SW 1271 (cell line): ENCODE results near the gene PLXND1.
"Not testable (repeated sequence)": the region's sequence is repeated elsewhere in the genome, so short reads cannot be mapped to it uniquely, and the experiment has no call there.

ENCODE experiments used
- DNase-seq, 2 experiments: peaks; one replicate each; lab custom pipeline; 2025; lab: John Stamatoyannopoulos, UW

The PLXND1 gene

DNA sequence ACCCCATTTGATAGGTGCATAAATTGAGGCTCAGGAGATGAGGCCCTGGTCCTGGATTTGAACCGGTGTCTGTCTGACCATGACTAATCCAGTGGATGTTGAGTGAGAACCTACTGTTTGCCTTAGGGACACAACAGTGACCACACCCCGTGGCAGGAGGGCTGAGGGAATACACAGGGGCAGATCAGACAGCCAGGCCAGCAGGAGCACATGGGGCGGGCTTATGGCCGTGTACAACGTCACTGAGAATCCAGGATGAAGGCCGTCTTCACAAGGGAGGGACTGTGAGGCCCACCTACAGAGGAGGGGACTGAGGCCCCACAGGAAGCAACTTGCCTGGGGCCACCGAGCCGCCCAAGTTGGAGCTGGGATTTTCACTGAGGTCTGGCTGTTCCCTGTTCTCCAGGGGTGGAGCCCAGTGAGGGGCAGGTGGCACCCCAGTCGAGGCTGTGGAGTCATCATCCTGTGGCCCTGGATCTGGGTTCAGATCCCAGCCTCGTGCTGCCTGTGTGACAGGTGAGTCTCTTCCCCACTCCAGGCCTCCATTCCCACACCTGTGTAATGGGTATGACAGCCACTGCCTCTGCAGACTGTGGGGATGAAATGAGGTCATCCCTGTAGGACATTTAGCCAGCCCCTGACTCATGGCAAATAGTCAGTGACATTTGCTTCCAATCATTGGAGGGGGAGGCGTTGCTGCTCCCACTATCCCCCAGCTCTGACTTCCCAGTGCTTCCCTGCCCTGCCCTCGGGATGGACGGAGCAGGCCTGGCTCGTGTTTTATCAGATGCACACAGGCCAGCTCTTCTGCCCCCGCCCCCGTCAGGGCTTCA lies 6.3 kb upstream of the PLXND1 start:
- DNase-seq = no peak

DNA sequence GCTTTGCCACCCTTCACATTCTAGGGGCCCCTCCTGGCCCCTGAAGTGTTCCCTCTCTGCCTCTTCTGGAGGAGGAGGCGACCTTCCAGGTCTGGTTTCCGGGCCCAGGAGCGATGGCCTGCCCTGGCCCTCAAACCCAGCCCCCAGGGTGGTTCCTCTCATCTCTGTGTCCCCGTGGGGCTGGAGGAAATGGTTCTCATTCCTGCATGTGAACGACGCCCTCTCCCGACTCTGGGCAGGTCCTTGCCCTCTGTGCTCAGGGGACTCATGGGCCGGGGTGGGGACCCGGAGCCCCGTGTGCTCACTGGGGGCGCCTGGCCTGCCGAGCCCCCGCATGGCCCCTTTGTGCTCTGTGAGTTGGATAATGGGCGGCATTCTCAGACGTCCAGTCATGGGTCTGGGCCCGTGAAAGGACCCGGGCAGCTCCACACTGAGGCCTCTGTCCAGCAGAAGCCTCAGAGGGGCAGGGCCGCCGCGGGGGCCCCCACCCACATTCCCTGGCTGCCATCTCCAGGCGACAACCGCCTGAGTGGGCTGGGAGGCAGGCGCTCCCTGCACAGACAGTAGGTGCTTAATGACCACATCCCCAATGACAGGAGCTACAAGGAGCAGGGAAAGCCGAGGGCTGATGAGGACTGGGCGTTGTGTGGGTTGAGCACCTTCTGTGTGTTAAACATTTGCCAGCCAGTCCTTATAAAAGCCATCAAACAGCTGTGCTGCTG lies 5.5 kb upstream of the PLXND1 start:
- DNase-seq = peak in 1 of 2 experiments; percentile 21

DNA sequence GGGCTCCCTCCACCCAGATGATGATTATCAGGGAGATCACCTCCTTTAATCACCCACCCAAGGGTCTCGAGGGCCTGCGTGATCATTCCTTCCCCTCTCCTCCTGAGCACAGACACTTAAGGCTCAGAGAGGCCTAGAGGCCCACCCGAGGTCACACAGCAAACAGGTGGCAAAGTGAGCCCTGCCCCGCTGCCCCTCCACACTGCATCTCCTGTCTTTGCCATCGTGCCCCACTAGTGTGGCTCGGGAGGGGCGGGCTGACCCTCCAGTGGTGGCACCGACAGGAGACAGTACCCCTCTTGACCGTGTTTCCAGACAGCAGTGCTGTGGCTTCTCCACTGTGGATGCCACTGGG lies 4.9 kb upstream of the PLXND1 start:
- no peak for DNase-seq

DNA sequence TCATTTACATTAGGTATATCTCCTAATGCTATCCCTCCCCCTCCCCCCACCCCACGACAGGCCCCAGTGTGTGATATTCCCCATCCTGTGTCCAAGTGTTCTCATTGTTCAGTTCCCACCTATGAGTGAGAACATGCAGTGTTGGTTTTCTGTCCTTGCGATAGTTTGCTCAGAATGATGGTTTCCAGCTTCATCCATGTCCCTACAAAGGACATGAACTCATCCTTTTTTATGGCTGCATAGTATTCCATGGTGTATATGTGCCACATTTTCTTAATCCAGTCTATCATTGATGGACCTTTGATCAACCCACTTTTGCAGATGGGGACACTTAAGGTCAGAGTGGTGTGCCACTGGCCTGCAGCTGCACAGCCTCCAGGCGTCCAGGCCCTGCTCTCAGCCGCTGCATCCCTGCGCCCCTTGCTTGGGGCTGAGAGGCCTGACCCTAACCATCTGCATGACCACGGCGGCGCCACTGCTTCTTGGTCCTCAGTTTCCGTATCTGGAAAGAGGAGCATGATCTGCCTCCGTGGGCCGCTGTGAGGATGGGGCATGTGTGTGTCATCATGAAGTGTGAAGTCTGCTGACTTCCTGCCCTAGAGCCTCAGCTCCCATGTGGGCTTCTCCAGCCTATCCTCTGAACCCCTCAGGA lies 4.4 kb upstream of the PLXND1 start:
- DNase-seq = not testable (repeated sequence)

DNA sequence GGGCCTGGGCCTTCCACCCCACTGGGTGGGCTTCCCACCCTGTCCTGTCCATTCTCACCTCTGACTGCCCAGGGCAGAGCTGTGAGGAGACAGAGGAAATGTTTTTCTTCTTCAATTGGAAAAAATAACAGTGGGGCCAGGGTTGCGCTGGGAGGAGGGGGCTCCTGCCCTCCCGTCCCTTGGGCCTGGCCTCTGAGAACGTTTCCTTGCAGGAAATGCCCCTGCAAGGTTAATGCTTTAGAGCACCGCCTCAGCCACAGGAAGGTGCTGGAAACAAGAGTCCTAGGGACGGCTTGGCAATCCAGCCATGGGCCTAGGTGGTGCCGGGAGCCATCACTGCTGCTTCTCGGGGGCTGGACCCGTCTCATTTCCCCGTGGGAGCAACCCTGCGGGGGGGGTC lies 3.8 kb upstream of the PLXND1 start:
- DNase-seq = no peak

DNA sequence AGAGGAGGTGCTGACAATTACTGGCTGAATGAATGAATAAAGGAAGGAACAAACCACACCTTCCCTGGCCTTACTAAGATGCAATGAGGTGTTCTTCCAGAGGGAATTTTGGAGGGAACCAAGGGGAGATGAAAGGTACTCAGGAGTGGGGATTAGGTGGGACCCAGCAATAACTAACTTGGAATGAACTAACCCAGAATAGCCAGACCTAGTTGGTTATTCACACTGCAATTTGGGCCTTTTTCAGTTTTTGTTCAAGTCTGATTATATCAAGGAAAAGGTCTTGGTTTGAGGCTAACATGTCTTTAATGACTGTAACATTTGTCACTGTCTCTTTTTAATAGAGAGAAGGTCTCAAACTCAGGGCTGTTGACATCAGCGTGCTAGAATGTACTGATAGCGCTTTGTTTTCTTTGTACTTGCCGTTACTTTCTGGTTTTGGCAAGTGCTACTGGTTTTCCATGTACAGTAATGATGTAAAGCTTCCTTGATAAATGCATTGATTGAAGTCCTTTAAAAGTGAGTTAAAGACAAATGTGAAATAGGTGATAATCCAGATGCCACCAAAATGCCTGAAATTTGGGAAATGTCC lies 3.2 kb upstream of the PLXND1 start:
- DNase-seq = peak in 1 of 2 experiments; percentile 30

DNA sequence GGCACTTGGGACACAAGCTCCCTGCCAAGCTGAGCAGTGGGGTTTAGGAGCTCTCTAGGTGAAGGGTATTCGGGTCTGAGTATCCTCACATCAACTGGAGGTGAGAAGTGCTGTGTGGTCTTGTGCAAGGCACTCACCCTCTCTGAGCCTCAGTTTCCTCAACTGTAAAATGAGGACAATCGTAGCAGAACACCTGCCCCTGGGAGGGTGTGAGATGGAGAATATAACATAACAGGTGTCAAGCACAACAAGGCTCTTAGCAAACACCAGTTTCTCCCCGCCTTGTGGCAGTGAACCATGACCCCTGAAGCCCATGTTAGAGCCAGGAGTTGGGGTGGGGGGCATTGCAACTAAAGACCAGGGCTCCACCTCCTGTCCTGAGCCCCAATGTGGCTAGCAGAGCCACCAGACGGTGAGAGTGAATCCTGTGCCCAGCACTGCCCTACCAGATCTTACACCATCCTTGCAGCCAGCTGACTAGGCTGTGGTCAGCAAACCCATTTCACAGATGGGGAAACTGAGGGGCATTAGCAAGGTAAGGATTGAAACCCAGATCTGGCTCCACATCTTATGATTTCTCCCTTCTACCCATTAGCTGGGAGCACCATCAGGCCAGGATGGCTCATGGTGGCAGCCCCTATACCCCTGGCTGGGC lies 2.6 kb upstream of the PLXND1 start:
- no peak for DNase-seq

DNA sequence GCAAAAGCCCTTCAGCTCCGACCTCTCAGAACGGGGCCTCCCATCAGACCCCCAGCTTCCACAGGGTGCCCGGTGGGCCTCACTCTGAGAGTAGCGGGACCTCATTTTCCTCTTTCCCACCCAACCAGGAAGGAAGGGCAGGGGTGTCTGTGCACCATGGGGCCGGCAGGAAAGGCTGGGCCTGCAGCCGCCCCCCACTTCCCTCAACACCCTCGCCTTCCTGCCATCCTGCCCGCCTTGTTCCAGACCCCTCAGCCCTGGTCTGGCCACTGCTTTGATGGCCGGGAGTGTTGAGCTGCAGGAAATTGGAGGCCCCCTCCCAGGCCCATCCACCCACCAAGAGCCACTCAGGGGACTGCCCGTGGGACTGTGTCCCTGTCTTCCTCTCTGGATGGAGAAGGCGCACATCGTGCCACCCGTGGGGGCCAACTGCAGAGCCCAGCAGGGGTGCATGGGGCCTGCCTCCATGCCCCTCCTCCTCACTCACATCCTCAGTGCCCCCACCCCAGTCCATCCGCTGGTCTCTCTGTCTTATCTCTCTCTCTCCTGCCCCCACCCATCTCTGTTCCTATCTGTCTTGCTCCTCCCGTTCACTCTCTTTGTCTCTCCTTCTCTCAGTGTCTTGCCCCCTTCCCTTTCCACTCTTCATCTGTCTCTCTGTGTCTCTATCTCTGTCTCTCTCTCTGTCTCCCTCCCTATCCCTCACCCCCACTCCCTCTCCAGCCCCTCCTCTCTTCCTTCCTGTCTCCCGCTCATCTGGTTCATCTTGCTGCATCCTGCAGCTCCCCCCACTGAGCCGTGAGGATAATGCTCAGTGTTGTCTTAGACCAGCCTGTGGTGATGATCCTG lies 1.8 kb upstream of the PLXND1 start:
- peak in 1 of 2 experiments; percentile 15 for DNase-seq

DNA sequence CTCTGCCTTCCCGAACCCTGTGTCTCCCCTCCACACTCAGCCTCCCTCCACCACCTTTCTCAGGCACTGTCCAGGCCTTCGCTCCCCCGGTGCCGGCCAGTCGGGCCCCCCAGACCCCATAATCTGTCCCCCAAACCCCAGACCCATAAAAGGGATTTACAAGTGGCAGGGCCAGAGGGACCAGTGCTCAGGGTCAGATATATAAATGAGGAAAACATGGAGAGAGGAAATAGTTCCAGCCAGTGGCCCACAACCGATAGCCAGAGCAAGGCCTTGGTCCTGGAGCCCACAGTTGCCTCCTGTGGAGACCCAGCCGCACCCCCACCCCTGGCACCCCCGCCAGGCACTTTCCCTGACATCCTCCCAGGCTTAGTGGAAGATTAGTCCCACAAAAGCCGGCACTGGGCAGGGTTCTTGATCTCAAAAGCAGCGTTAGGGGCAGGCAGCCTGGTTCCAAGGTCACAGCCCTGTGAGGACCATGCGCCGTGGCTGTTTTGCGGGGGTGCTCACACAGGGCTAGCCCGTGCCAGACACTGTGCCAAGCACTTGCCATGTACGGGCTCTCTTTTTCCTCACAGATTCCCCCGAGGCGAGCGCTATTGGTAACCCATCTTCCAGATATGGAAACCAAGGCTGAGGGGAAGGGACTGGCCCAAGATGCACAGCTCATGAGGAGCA lies 1.1 kb upstream of the PLXND1 start:
- no peak for DNase-seq

DNA sequence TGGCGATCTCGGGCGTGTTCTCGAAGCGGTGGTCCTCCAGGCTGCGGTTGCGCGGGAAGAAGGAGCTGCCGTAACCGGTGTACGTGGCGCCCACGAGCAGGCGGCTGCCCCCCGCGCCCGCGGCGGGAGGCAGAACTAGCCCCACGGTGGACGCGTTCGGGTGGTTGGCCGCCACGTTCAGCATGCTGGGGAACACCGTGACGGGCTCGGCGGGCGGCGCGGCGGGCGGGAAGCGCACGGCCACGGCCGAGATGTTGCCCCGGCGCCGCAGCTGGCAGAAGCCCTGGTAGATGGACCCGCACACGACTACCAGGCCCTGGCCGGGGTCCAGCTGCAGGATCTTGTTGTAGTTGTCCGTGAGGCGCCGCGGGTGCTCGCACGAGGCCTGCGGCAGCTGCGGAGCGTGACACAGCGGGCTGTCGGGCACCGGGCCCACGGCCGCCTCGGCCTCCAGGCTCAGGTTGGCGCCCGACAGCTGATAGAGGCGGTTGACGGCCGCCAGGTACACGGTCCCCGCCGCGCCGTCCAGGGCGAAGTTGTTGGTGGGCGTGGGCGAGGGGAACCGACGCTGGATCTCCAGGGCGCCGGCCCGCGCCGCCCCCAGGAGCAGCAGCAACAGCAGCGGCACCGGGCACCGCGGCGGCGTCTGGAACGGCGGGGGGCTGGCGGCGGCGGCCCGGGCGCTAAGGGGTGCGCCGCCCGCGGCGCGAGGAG lies 397 bp downstream of the PLXND1 start:
- no peak for DNase-seq

DNA sequence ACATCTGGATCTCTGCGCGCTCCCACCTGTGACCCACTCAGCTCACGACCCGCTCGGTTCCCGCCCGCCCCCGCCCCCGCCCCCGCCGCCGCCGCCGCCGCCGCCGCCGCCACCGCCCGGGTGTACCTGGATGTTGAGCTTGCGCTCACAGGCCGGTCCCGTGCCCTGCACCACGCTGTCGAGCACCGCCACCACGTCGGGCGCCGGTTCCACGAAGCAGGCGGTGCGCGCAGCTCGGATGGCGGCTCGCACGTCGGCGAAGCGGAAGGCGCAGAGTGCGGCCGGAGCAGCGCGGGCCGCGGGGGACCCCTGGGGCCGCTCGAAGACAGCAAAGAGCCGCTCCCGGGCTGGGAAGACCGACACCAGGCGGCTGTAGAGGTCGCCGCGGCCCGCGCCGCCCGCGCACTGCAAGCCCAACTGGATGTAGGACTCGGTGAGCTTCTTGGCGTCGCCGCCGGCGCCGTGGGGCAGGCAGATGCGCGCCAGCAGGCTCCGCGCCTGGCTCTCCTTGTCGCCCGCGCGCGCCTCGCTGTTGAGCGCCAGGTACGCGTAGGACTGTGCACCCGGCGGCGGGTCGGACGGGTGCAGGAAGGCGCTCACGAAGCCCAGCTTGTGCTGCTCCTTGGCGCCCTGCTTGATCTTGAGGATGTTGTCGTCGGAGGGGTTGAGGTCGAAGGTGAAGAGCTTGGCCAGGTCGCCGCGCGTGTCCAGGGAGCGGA lies 1.1 kb downstream of the PLXND1 start:
- DNase-seq = no peak

DNA sequence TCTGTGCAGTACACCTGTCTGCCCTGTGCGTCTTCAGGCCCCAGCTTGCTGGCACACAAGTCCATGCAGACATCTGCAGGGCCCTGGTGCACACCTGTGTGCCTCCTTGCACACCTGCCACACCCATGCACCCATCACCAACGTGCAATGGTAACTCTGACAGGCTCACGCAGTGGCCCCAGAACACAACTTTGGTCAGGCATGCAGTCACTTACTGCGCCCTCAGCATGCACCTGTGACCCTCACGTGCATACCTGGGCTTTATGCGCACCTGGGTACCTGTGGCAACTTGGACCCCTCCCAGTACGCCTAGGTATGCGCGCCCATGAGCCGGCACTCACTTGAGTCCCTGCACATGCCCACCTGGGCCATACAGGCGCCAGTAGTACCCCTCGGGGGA lies 1.7 kb downstream of the PLXND1 start:
- DNase-seq = no peak

DNA sequence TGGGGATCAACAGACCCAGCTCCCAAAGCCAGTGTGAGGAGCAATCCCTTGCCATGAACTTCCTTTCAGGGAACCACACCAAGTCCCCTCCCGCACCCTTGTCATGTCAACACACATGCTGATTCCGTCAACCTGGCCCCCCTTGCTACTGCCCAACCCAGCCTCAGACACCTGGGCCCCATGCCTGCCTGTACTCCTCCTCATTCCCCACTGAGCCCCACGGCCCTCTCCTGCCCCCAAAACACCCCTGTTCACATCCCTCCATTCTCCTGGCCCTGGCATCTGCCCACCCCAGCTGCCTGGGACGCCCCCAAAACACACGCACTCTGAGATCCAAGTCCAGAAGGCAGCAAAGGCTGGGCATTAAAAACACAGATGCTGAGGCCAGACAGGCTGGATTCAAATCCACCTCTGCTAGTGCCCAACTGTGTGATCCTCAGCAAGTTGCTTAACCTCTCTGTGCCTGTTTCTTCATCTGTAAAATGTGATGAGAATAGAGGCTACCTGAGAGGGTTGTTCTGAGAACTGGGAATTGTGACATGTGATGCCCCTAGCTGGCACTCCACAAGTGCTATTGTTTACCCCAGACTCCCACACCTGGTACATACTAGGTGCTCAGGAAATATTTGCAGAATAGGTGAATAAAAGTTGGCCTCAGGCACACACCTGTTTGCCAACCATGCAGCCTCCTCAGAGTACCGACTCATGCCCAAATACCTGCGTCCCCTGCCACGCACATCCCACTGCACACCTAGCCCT lies 2.3 kb downstream of the PLXND1 start:
- no peak for DNase-seq

DNA sequence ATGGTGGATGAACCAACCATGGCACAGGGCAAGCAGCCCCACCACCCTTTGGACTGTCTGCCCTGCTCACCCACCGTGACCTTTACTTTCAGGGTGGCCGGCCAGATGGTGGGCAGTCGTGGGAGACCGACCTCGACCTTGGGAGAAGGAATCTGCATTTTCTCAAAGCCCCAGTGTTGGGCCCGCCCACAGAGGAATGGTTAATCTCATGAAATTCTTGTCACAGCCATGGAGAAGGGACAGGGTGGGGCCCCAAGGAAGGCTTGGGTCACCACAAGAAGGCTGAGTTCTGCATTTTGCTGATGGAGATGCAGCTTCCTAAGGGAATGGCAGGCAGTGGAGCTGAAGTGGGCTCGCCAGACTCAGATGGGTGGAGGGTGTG lies 2.9 kb downstream of the PLXND1 start:
- no peak for DNase-seq

DNA sequence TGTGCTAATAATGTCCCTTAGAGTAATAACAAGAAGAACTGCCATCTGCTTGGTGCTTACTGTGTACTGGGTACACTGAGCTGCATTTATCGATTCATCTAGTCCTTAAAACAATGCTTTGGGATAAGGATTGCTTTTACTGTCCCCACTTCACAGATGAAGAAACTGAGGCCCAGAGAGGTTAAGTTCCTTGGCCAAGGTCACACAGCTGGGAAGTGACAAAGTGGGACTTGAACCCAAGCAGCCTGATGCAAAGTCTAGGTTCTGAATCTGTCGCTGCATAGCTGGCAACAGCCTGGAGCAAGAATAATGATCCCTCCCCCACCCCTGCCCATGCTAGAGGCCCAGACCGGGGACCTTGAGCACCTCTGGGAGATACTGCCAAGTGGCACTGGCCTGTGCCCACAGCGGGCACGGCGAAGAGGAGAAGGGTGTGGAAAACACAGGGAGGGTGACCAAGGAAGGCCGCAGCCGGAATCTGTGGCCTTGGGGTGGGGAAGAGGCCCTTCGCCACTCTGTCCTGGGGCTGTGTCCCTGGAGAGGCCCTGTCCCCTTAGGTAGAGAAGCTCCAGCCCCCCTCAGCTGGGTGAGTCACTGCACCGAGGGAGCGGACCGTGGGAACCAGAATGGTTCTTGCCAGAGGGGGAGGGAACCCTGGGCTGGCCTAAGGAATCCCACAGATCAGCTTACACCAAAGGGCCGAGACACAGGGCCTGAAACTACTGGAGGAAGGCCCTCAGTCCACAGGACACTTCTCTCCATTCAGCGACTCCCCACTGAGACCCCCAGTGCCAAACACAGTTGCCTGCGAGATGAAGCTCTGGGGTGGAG lies 3.5 kb downstream of the PLXND1 start:
- peak in 1 of 2 experiments; percentile 35 for DNase-seq

DNA sequence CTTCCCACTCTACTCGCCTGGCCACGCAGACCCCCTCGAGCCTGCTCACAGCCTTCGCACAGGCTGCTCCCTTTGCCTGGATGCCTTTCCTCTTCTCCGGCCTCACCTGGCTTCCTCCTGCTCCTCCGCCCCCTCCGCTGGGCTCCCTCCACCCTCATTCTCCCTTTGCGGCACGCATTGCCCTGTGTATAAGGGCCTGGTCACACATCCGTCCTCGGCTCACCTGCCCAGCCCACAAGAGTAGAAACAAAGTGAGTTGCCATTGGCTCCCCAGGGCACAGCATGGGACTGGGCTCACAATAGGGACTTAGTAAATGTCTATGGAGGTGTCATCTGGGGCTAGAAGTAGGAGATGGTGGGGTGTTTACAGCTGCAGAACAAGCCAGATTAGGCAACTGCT lies 4.2 kb downstream of the PLXND1 start:
- DNase-seq = no peak

DNA sequence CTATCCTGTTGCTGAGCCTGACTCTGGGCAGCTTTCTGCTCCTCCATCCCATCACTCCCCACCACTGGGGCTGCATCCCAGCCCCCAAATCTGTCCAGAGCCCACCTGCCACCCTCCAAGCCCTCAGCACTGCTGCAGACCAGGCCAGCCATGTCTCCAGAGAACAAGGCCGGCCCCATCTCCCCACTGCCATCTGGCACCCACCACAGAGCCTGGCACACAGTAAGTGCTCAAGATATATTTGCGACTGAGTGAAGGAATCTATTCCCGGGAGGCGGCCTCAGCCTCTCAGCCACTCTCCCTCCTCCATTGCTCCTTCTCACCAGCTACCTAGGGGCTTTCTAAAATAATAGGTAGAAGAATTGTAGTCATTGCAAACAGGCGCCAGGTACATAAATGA lies 4.8 kb downstream of the PLXND1 start:
- no peak for DNase-seq

DNA sequence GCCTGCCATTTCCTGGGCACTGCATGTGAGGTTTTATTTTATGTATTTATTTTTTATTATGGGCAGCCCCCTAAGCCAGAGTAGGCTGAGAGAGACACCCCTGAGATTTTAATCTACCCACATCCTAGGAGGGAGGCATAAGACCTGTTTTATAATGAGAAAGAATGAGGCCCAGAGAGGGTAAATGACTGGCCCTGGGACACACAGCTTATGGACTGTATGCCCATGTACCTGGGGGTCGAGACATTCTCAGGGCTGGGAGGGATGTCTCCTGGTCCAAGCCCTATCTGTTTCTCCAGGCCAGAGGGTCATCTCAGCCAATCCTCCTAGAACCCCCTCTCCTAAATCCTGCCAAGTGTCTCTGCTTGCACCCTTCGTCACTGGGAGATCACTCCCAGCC lies 6.1 kb downstream of the PLXND1 start:
- DNase-seq = no peak
